ENCODE results near the gene SASH1. TPM values are rescaled to one million over a fixed set of nuclear protein-coding genes. Genes with fewer than 3 reads are reported as not detected.

The SASH1 gene
- total RNA-seq, 1 experiment from 2014 or later = 27.4 TPM

DNA sequence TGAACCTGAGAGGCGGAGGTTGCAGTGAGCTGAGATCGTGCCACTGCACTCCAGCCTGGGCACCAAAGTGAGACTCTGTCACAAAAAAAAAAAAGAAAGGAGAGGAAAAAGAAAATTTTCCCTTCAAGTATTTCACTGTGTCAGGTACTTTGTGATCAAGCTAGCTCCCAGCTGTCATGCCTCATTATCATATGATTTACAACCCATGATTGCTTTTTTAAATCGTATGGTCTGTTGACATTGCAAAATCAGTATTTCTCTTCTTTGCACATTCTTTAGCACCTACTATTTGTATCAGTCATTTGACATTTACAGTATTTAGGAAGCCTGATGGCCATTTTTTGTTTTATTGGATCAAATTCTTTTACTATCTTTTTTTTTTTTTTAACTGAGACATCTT, 22.4 kb downstream of the SASH1 start:
- DNase-seq (ENCODE audit: low spot score) (no peak), ATAC-seq (no peak)
- ChIA-PET POLR2A (no interaction called here), CTCF (interaction anchor here (1.6 kb wide), 1 partner anchor 188 kb away, joined by 4 read pairs; no protein-coding TSS in a partner anchor)
- H3K27me3 Mint-ChIP-seq (ENCODE audit: low read depth) = no peaks in the 10 kb centered on the region
- no peak overlapping the region; the same call in 1 of the 2 replicates for H3K27ac Mint-ChIP-seq
- no peaks in the 10 kb centered on the region for H3K9me3 Mint-ChIP-seq
- TF ChIP-seq HMGA2 (CRISPR knock-in tag; IDR thresholded peaks at IDR 0.05) (no peak), OVOL2 (CRISPR knock-in tag; IDR thresholded peaks at IDR 0.05; ENCODE audit: borderline replicate concordance) (no peak), TEAD4 (CRISPR knock-in tag; IDR thresholded peaks at IDR 0.05) (no peak), ZNF317 (CRISPR knock-in tag; IDR thresholded peaks at IDR 0.05; ENCODE audit: borderline replicate concordance, low read depth) (no peak), ZNF232 (CRISPR knock-in tag; IDR thresholded peaks at IDR 0.05) (no peak), SMAD4 (CRISPR knock-in tag; IDR thresholded peaks at IDR 0.05) (no peak)
- TF ChIP-seq, protein P1, sequence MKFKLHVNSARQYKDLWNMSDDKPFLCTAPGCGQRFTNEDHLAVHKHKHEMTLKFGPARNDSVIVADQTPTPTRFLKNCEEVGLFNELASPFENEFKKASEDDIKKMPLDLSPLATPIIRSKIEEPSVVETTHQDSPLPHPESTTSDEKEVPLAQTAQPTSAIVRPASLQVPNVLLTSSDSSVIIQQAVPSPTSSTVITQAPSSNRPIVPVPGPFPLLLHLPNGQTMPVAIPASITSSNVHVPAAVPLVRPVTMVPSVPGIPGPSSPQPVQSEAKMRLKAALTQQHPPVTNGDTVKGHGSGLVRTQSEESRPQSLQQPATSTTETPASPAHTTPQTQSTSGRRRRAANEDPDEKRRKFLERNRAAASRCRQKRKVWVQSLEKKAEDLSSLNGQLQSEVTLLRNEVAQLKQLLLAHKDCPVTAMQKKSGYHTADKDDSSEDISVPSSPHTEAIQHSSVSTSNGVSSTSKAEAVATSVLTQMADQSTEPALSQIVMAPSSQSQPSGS (CRISPR knock-in tag; IDR thresholded peaks at IDR 0.05; ENCODE audit: borderline replicate concordance, low read depth) = no peak
- TF ChIP-seq, protein P2, sequence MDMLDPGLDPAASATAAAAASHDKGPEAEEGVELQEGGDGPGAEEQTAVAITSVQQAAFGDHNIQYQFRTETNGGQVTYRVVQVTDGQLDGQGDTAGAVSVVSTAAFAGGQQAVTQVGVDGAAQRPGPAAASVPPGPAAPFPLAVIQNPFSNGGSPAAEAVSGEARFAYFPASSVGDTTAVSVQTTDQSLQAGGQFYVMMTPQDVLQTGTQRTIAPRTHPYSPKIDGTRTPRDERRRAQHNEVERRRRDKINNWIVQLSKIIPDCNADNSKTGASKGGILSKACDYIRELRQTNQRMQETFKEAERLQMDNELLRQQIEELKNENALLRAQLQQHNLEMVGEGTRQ (CRISPR knock-in tag; IDR thresholded peaks at IDR 0.05) = no peak
- TF ChIP-seq, protein P3, sequence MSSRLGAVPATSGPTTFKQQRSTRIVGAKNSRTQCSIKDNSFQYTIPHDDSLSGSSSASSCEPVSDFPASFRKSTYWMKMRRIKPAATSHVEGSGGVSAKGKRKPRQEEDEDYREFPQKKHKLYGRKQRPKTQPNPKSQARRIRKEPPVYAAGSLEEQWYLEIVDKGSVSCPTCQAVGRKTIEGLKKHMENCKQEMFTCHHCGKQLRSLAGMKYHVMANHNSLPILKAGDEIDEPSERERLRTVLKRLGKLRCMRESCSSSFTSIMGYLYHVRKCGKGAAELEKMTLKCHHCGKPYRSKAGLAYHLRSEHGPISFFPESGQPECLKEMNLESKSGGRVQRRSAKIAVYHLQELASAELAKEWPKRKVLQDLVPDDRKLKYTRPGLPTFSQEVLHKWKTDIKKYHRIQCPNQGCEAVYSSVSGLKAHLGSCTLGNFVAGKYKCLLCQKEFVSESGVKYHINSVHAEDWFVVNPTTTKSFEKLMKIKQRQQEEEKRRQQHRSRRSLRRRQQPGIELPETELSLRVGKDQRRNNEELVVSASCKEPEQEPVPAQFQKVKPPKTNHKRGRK (CRISPR knock-in tag; IDR thresholded peaks at IDR 0.05; ENCODE audit: borderline replicate concordance) = no peak
- TF ChIP-seq, protein P4, sequence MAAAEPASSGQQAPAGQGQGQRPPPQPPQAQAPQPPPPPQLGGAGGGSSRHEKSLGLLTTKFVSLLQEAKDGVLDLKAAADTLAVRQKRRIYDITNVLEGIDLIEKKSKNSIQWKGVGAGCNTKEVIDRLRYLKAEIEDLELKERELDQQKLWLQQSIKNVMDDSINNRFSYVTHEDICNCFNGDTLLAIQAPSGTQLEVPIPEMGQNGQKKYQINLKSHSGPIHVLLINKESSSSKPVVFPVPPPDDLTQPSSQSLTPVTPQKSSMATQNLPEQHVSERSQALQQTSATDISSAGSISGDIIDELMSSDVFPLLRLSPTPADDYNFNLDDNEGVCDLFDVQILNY (CRISPR knock-in tag; IDR thresholded peaks at IDR 0.05) = no peak
- TF ChIP-seq, protein P5, sequence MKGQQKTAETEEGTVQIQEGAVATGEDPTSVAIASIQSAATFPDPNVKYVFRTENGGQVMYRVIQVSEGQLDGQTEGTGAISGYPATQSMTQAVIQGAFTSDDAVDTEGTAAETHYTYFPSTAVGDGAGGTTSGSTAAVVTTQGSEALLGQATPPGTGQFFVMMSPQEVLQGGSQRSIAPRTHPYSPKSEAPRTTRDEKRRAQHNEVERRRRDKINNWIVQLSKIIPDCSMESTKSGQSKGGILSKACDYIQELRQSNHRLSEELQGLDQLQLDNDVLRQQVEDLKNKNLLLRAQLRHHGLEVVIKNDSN (CRISPR knock-in tag; IDR thresholded peaks at IDR 0.05) = no peak
- TF ChIP-seq, protein P6, sequence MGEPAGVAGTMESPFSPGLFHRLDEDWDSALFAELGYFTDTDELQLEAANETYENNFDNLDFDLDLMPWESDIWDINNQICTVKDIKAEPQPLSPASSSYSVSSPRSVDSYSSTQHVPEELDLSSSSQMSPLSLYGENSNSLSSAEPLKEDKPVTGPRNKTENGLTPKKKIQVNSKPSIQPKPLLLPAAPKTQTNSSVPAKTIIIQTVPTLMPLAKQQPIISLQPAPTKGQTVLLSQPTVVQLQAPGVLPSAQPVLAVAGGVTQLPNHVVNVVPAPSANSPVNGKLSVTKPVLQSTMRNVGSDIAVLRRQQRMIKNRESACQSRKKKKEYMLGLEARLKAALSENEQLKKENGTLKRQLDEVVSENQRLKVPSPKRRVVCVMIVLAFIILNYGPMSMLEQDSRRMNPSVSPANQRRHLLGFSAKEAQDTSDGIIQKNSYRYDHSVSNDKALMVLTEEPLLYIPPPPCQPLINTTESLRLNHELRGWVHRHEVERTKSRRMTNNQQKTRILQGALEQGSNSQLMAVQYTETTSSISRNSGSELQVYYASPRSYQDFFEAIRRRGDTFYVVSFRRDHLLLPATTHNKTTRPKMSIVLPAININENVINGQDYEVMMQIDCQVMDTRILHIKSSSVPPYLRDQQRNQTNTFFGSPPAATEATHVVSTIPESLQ (CRISPR knock-in tag; IDR thresholded peaks at IDR 0.05) = no peak
- TF ChIP-seq, protein P7, sequence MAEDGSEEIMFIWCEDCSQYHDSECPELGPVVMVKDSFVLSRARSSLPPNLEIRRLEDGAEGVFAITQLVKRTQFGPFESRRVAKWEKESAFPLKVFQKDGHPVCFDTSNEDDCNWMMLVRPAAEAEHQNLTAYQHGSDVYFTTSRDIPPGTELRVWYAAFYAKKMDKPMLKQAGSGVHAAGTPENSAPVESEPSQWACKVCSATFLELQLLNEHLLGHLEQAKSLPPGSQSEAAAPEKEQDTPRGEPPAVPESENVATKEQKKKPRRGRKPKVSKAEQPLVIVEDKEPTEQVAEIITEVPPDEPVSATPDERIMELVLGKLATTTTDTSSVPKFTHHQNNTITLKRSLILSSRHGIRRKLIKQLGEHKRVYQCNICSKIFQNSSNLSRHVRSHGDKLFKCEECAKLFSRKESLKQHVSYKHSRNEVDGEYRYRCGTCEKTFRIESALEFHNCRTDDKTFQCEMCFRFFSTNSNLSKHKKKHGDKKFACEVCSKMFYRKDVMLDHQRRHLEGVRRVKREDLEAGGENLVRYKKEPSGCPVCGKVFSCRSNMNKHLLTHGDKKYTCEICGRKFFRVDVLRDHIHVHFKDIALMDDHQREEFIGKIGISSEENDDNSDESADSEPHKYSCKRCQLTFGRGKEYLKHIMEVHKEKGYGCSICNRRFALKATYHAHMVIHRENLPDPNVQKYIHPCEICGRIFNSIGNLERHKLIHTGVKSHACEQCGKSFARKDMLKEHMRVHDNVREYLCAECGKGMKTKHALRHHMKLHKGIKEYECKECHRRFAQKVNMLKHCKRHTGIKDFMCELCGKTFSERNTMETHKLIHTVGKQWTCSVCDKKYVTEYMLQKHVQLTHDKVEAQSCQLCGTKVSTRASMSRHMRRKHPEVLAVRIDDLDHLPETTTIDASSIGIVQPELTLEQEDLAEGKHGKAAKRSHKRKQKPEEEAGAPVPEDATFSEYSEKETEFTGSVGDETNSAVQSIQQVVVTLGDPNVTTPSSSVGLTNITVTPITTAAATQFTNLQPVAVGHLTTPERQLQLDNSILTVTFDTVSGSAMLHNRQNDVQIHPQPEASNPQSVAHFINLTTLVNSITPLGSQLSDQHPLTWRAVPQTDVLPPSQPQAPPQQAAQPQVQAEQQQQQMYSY (CRISPR knock-in tag; IDR thresholded peaks at IDR 0.05) = no peak
- H3K36me3 Mint-ChIP-seq = peaks cover 11% of the 10 kb centered on the region; the same call in 1 of the 2 replicates
- H3K4me3 Mint-ChIP-seq = no peak overlapping the region
- peaks cover 62% of the 10 kb centered on the region for H3K4me1 Mint-ChIP-seq

Data from WTC11 (cell line).